Transverse colon (tissue), 4 donors: ENCODE data around the gene CDKL5. TPM values are rescaled to one million over a fixed set of nuclear protein-coding genes. Genes with fewer than 3 reads are reported as not detected.

ENCODE experiments used
- DNase-seq: peaks from one replicate; pipeline ENCODE4 v3.0.0-alpha.2; 2019
- H3K27ac ChIP-seq, 4 donors: fragments of 200-600 bp; sonication (generic); 2 replicates each; pipeline ENCODE4 v1.5.1; 2016 to 2018; ENCODE audit warnings: inconsistent platforms in 4 of 4
- H3K27me3 ChIP-seq: fragments of 200-600 bp; sonication (generic); 2 replicates; pipeline ENCODE4 v1.5.1; 2017; ENCODE audit warnings: inconsistent platforms
- H3K36me3 ChIP-seq, 4 donors: fragments of 200-600 bp; sonication (generic); 2 replicates each; pipeline ENCODE4 v1.5.1; 2017 to 2019; ENCODE audit warnings: inconsistent platforms in 4 of 4
- H3K4me1 ChIP-seq, 4 donors: fragments of 200-600 bp; sonication (generic); 2 replicates each; pipeline ENCODE4 v1.5.1; 2017 to 2020; ENCODE audit warnings: inconsistent platforms in 4 of 4
- H3K4me3 ChIP-seq, 4 donors: fragments of 200-600 bp; sonication (generic); 1 replicate in 1 of 4; 2 replicates in 3 of 4; pipeline versions ENCODE4 v1.5.1 to v1.6.1; 2017 to 2019; ENCODE audit warnings: inconsistent platforms in 4 of 4
- H3K9me3 ChIP-seq, 2 donors: fragments of 200-600 bp; sonication (generic); 2 replicates each; pipeline ENCODE4 v1.5.1; 2017 to 2019; ENCODE audit warnings: inconsistent platforms in 2 of 2
- EP300 ChIP-seq: sonication (generic); formaldehyde crosslinking; IDR thresholded peaks from one replicate; pipeline ENCODE4 v1.6.1; 2017; ENCODE audit warnings: antibody characterized with exemption, low read depth
- POLR2A ChIP-seq: fragments of 450-650 bp; IDR thresholded peaks from one replicate; pipeline ENCODE4 v1.6.1; 2016; ENCODE audit warnings: antibody characterized with exemption, mild to moderate bottlenecking, moderate library complexity
- POLR2AphosphoS5 ChIP-seq, 3 donors: sonication (generic); formaldehyde crosslinking; IDR thresholded peaks; one replicate each; pipeline ENCODE4 v1.6.1; 2016; ENCODE audit warnings: antibody characterized with exemption in 3 of 3
- WGBS, 2 donors: methylation state at CpG; one replicate each; pipeline ENCODE4 v1.1.5; 2018; ENCODE audit warnings: low coverage in 1 of 2; 5-methylcytosine and 5-hydroxymethylcytosine counted together
- in situ Hi-C, 4 donors: fragments of 200-750 bp; cut with MboI; loops; one replicate each; pipeline versions ENCODE4 v1.15.0 to v1.15.1; 2017; ENCODE audit warnings: low sequenced_read_pairs in 3 of 4, low pct_ligation_motif_present in 1 of 4, low pct_unique_long_range_greater_than_20kb in 1 of 4
- intact Hi-C: fragments of 100-400 bp; cut with DNase I; formaldehyde crosslinking; loops from one replicate; pipeline ENCODE4 v1.15.1; 2023; ENCODE audit warnings: low total_unique reads
- total RNA-seq, 4 donors: library from RNA; depleted of rRNA; stranded (reverse); fragments of >200 nt; gene quantifications; one replicate each; pipeline ENCODE4 v1.1.0, GENCODE V29; 2016
- TF ChIP-seq, protein P1 (sequence below), 5 experiments: fragments of 200-600 bp in 3 of 5; fragments of 450-650 bp in 2 of 5; sonication (generic) in 3 of 5; IDR thresholded peaks; 1 replicate in 2 of 5; 2 replicates in 3 of 5; pipeline ENCODE4 v1.5.1; 2016 to 2017; ENCODE audit warnings: antibody characterized with exemption in 5 of 5, inconsistent platforms in 3 of 5, mild to moderate bottlenecking in 2 of 5, moderate library complexity in 1 of 5

The CDKL5 gene
- total RNA-seq, 4 donors from 2014 or later: 0.75 to 4.8 (median 3.5) TPM

DNA sequence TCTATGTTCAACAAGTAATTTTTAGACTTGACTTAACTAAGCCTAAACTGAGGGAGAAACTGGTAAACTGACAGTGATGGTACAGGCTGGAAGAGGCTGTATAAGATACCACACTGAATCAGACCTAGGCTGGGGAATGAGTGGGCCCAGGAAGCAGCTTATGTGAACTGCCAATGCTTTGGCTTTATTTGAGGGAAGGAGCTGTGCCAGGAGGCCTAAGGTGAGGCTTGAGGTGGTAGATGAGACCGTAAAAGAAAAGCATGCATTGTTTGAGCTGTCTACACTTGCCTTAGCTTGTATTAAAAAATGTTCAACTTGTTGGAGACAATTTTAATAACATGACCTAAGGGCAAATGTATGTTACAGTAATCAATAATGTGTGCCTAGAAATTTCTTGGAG is 150.3 kb downstream of the CDKL5 start:
- intact Hi-C loops: no loop called here
- H3K4me3 ChIP-seq: no peak overlapping the region
- 72% methylated on average over 1 of the region's 1 CpG; no CpG with 5 or more reads in 1 of the 2 donors for WGBS, 2 donors
- H3K36me3 ChIP-seq: no peaks in the 10 kb centered on the region
- no peaks in the 10 kb centered on the region for H3K9me3 ChIP-seq
- H3K27ac ChIP-seq: no peak overlapping the region
- H3K4me1 ChIP-seq: no peaks in the 10 kb centered on the region
- TF ChIP-seq POLR2AphosphoS5 (IDR thresholded peaks at IDR 0.05) (no peak), POLR2A (no peak), EP300 (no peak)
- TF ChIP-seq, protein P1, sequence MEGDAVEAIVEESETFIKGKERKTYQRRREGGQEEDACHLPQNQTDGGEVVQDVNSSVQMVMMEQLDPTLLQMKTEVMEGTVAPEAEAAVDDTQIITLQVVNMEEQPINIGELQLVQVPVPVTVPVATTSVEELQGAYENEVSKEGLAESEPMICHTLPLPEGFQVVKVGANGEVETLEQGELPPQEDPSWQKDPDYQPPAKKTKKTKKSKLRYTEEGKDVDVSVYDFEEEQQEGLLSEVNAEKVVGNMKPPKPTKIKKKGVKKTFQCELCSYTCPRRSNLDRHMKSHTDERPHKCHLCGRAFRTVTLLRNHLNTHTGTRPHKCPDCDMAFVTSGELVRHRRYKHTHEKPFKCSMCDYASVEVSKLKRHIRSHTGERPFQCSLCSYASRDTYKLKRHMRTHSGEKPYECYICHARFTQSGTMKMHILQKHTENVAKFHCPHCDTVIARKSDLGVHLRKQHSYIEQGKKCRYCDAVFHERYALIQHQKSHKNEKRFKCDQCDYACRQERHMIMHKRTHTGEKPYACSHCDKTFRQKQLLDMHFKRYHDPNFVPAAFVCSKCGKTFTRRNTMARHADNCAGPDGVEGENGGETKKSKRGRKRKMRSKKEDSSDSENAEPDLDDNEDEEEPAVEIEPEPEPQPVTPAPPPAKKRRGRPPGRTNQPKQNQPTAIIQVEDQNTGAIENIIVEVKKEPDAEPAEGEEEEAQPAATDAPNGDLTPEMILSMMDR (IDR thresholded peaks at IDR 0.05): no peak
- in situ Hi-C loops: no loop called here
- no peak for DNase-seq
- no peaks in the 10 kb centered on the region for H3K27me3 ChIP-seq

DNA sequence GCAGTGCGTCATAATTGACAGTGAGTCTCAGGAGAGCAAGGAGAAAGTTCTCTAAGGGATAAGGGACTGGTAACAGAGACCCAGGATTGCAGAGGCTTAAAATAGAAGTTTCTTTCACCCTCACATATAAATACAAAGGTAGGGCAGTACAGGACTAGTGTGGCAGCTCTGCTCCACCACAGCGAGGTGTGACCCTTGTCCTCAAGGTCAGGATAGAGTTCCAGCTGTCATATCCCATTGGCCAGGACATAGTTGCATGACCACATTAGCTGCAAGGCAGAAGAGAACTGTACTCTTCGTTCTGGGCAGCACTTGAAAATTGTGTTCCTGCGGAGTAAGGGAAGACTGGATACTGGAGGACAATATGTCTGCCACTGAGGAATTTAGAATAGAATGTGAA is 152.0 kb downstream of the CDKL5 start:
- TF ChIP-seq POLR2AphosphoS5 (IDR thresholded peaks at IDR 0.05) (no peak), EP300 (no peak), POLR2A (no peak)
- TF ChIP-seq, protein P1 (IDR thresholded peaks at IDR 0.05): no peak
- DNase-seq: no peak
- Histone ChIP-seq H3K4me3 (no peak overlapping the region), H3K36me3 (no peaks in the 10 kb centered on the region), H3K9me3 (no peaks in the 10 kb centered on the region), H3K4me1 (no peaks in the 10 kb centered on the region), H3K27me3 (no peaks in the 10 kb centered on the region), H3K27ac (no peak overlapping the region)
- in situ Hi-C loops: no loop called here
- intact Hi-C loops: no loop called here
- WGBS, 2 donors: 77% methylated on average over 4 of the region's 4 CpGs; no CpG with 5 or more reads in 1 of the 2 donors

DNA sequence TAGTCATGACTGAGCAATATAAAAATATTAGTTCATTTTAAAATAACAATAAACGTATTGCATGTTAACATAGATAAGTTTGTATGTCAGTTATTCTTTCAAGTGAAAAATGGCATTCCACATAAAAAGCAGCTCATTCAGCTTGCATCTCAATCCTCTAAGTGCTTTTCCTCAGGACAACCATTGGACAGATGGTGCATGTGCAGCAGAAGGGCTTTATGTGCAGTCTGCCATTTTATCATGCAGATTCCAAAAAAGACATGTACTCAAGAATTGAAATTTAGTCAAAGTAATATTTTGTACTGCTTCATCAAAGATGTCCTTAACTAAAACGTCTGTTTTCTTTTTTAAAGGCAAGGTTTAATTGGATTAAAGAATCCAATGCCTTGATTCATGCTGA is 153.1 kb downstream of the CDKL5 start:
- no peak overlapping the region for H3K4me3 ChIP-seq
- in situ Hi-C loops: no loop called here
- DNase-seq: no peak
- H3K27ac ChIP-seq: no peak overlapping the region
- H3K4me1 ChIP-seq: no peaks in the 10 kb centered on the region
- no peak for TF ChIP-seq POLR2A
- TF ChIP-seq, protein P1 (IDR thresholded peaks at IDR 0.05): no peak
- no peak for TF ChIP-seq EP300
- TF ChIP-seq POLR2AphosphoS5 (IDR thresholded peaks at IDR 0.05): no peak
- WGBS, 2 donors: 44 to 100% methylated on average over 1 to 2 of the region's 2 CpGs
- intact Hi-C loops: no loop called here
- H3K36me3 ChIP-seq: no peaks in the 10 kb centered on the region
- H3K9me3 ChIP-seq: no peaks in the 10 kb centered on the region
- no peaks in the 10 kb centered on the region for H3K27me3 ChIP-seq

DNA sequence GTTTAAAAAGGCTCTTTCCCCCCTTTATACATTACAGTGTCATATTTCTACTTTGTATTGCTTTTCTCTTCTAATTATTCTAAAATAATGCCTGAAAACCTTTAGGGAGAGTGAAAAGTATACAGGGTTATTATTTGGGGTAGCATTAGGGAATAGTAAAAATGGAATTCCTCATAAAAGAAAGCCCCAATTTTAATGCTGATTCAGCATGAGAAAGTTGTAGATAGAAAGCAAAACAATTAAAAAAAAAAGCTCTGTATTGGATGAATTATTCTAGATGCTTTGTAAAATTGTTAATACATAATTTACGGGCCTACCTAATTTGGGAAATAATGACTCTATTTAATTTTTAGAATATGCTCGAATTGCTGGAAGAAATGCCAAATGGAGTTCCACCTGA is 154.1 kb downstream of the CDKL5 start:
- H3K9me3 ChIP-seq: no peaks in the 10 kb centered on the region
- WGBS, 2 donors: 72 to 100% methylated on average over 1 to 2 of the region's 2 CpGs
- intact Hi-C loops: no loop called here
- no peak overlapping the region for H3K4me3 ChIP-seq
- H3K27me3 ChIP-seq: no peaks in the 10 kb centered on the region
- in situ Hi-C loops: no loop called here
- TF ChIP-seq, protein P1 (IDR thresholded peaks at IDR 0.05): no peak
- TF ChIP-seq POLR2A (no peak), EP300 (no peak), POLR2AphosphoS5 (IDR thresholded peaks at IDR 0.05) (no peak)
- H3K36me3 ChIP-seq: no peaks in the 10 kb centered on the region
- no peak for DNase-seq
- no peaks in the 10 kb centered on the region for H3K4me1 ChIP-seq
- no peak overlapping the region for H3K27ac ChIP-seq
